PC-9 (cell line): ENCODE results near the gene CSTF2. TPM values are rescaled to one million over a fixed set of nuclear protein-coding genes. Genes with fewer than 3 reads are reported as not detected.
"Not testable (repeated sequence)": the region's sequence is repeated elsewhere in the genome, so short reads cannot be mapped to it uniquely, and the experiment has no call there.

Source experiments
- BruUV-seq: library from RNA; stranded (reverse); fragments of 400-500 nt; replicated peaks from 2 replicates; lab custom pipeline; 2021; lab: Mats Ljungman, UMichigan
- CTCF ChIA-PET: fragments of 300-600 bp; sonication (Branson Sonifier 250); formaldehyde crosslinking; loops from one replicate; lab custom pipeline; 2022; ENCODE audit warnings: antibody characterized with exemption; lab: Charles Lee
- POLR2A ChIA-PET: fragments of 300-600 bp; sonication (Branson Sonifier 250); formaldehyde crosslinking; loops from one replicate; lab custom pipeline; 2022; ENCODE audit warnings: antibody characterized with exemption; ENCODE audit not compliant: unreplicated experiment; lab: Charles Lee
- DNase-seq, 2 experiments: peaks; one replicate each; pipeline versions ENCODE4 v3.0.0 to v3.0.0-alpha.2; 2015 to 2022; ENCODE audit warnings: mixed read lengths in 1 of 2
- H2AFZ ChIP-seq: fragments of 200-600 bp; sonication (generic); 2 replicates; pipeline ENCODE4 v1.8.1; 2017; ENCODE audit warnings: antibody characterized with exemption
- H3F3A ChIP-seq: fragments of 200-600 bp; sonication (generic); 2 replicates; pipeline ENCODE4 v1.8.1; 2017; ENCODE audit warnings: antibody characterized with exemption, mild to moderate bottlenecking, low read depth; ENCODE audit not compliant: insufficient read depth
- H3K27ac ChIP-seq: fragments of 200-600 bp; sonication (generic); 2 replicates; pipeline ENCODE4 v1.6.1; 2016; ENCODE audit warnings: mixed run types
- H3K27me3 ChIP-seq: fragments of 200-600 bp; sonication (generic); 2 replicates; pipeline ENCODE4 v1.6.1; 2016; ENCODE audit warnings: low read depth, mixed run types; ENCODE audit not compliant: insufficient read depth
- H3K36me3 ChIP-seq: fragments of 200-600 bp; sonication (generic); 2 replicates; pipeline ENCODE4 v1.6.1; 2016; ENCODE audit warnings: low read depth, mixed run types
- H3K4me1 ChIP-seq: fragments of 200-600 bp; sonication (generic); replicated peaks from 2 replicates; pipeline ENCODE4 v1.6.1; 2016; ENCODE audit warnings: mixed run types; ENCODE audit not compliant: insufficient read depth
- H3K4me2 ChIP-seq: fragments of 200-600 bp; sonication (generic); 2 replicates; pipeline ENCODE4 v1.6.1; 2017; ENCODE audit warnings: mixed run types
- H3K4me3 ChIP-seq: fragments of 200-600 bp; sonication (generic); 2 replicates; pipeline ENCODE4 v1.6.1; 2016; ENCODE audit warnings: mixed run types
- H3K79me2 ChIP-seq: fragments of 200-600 bp; sonication (generic); 2 replicates; pipeline ENCODE4 v1.6.1; 2017; ENCODE audit warnings: low read depth, mixed run types
- H3K9me2 ChIP-seq: fragments of 200-600 bp; sonication (generic); 2 replicates; pipeline ENCODE4 v1.8.1; 2017; ENCODE audit warnings: mild to moderate bottlenecking; ENCODE audit not compliant: insufficient read depth
- H3K9me3 ChIP-seq: fragments of 200-600 bp; sonication (generic); 2 replicates; pipeline ENCODE4 v1.8.1; 2016; ENCODE audit warnings: low read depth; ENCODE audit not compliant: insufficient read depth
- H4K20me1 ChIP-seq: fragments of 200-600 bp; sonication (generic); 2 replicates; pipeline ENCODE4 v1.8.1; 2017; ENCODE audit not compliant: insufficient read depth
- CTCF ChIP-seq: fragments of 200-600 bp; sonication (generic); conservative IDR thresholded peaks from 2 replicates; pipeline ENCODE4 v1.6.1; 2017; ENCODE audit warnings: mixed run types, antibody characterized with exemption, mild to moderate bottlenecking, moderate library complexity
- EZH2 ChIP-seq: fragments of 200-600 bp; sonication (generic); IDR thresholded peaks from 2 replicates; pipeline ENCODE4 v1.8.0; 2017; ENCODE audit warnings: antibody characterized with exemption, low read depth
- intact Hi-C: fragments of 100-400 bp; cut with micrococcal nuclease; formaldehyde crosslinking; loops from one replicate; pipeline ENCODE4 v1.10.0; 2022; ENCODE audit not compliant: unreplicated experiment
- total RNA-seq: library from RNA; stranded (reverse); gene quantifications from 2 replicates; pipeline ENCODE4 v1.2.3, GENCODE V29; 2021

CSTF2 gene
- total RNA-seq, 1 experiment from 2014 or later = 24.1 TPM

GRCh38 chrX:100798484-100799214, 21.5 kb upstream of the CSTF2 start:
- Histone ChIP-seq H3K4me2 (no peak overlapping the region), H3F3A (no peaks in the 10 kb centered on the region), H2AFZ (no peak overlapping the region), H3K36me3 (no peaks in the 10 kb centered on the region), H3K4me3 (no peak overlapping the region), H3K27ac (no peak overlapping the region), H3K4me1 (no peaks in the 10 kb centered on the region), H3K9me2 (no peaks in the 10 kb centered on the region), H3K79me2 (no peaks in the 10 kb centered on the region), H4K20me1 (no peaks in the 10 kb centered on the region), H3K27me3 (no peaks in the 10 kb centered on the region), H3K9me3 (no peaks in the 10 kb centered on the region)
- intact Hi-C loops = no loop called here
- ChIA-PET POLR2A (no interaction called here), CTCF (no interaction called here)
- DNase-seq = no peak
- BruUV-seq = no TSS peak
- no peak for TF ChIP-seq EZH2

GRCh38 chrX:100802843-100803242, 17.3 kb upstream of the CSTF2 start:
- POLR2A ChIA-PET = interaction anchor here (0.6 kb wide), 1 partner anchor 71 kb away, joined by 4 read pairs; the partner anchor contains the start of gene NOX1

GRCh38 chrX:100804780-100805179, 15.4 kb upstream of the CSTF2 start:
- POLR2A ChIA-PET = no interaction called here
- H3K79me2 ChIP-seq = no peaks in the 10 kb centered on the region
- no peak overlapping the region for H3K4me3 ChIP-seq
- no peaks in the 10 kb centered on the region; the same call in 1 of the 2 replicates for H3K9me3 ChIP-seq
- H3K27me3 ChIP-seq = no peaks in the 10 kb centered on the region
- H3K36me3 ChIP-seq = no peaks in the 10 kb centered on the region
- H3K4me1 ChIP-seq = 0 out of 2 replicates have a peak, but pooled peaks cover 8% of the 10 kb centered on the region
- no TSS peak for BruUV-seq
- H3K4me2 ChIP-seq = no peak overlapping the region
- intact Hi-C loops = no loop called here
- no peaks in the 10 kb centered on the region for H3F3A ChIP-seq
- no peak overlapping the region for H3K27ac ChIP-seq
- DNase-seq = no peak
- CTCF ChIA-PET = no interaction called here
- no peaks in the 10 kb centered on the region for H4K20me1 ChIP-seq
- no peaks in the 10 kb centered on the region for H3K9me2 ChIP-seq
- TF ChIP-seq EZH2 (no peak), CTCF (no peak)
- H2AFZ ChIP-seq = no peak overlapping the region

More at GRCh38 chrX:100802843-100803242, 17.3 kb upstream of the CSTF2 start:
- CTCF ChIA-PET = no interaction called here
- Histone ChIP-seq H3F3A (no peaks in the 10 kb centered on the region), H3K79me2 (no peaks in the 10 kb centered on the region), H3K9me2 (no peaks in the 10 kb centered on the region), H3K27ac (no peak overlapping the region), H3K4me1 (no peaks in the 10 kb centered on the region), H2AFZ (no peak overlapping the region), H4K20me1 (no peaks in the 10 kb centered on the region), H3K36me3 (no peaks in the 10 kb centered on the region), H3K9me3 (no peaks in the 10 kb centered on the region; the same call in 1 of the 2 replicates), H3K4me2 (no peak overlapping the region), H3K4me3 (no peak overlapping the region), H3K27me3 (no peaks in the 10 kb centered on the region)
- TF ChIP-seq EZH2 = no peak
- no peak for TF ChIP-seq CTCF
- BruUV-seq = no TSS peak
- intact Hi-C loops = no loop called here
- no peak for DNase-seq

- CTCF ChIA-PET, H3K27me3 ChIP-seq, H4K20me1 ChIP-seq, H3K36me3 ChIP-seq, H3K27ac ChIP-seq, intact Hi-C loops, POLR2A ChIA-PET, H2AFZ ChIP-seq, BruUV-seq, H3F3A ChIP-seq, H3K9me2 ChIP-seq, H3K4me3 ChIP-seq, H3K79me2 ChIP-seq, H3K9me3 ChIP-seq: not testable (repeated sequence)
- Histone ChIP-seq H3K4me1 (peaks cover 17% of the 10 kb centered on the region), H3K4me2 (peak overlapping the region; percentile 28; the same call in 1 of the 2 replicates)
- DNase-seq = peak in 1 of 2 experiments; percentile 37
Observed at GRCh38 chrX:100808265-100808664, 11.9 kb upstream of the CSTF2 start.
